HEK293 (cell line): ENCODE results near the gene CAP2.
A peak's percentile ranks its signal among the peaks of the same experiment; 100 is the strongest.

ENCODE experiments used
- BCL11A ChIP-seq: fragments of 450-650 bp; formaldehyde crosslinking; IDR thresholded peaks from 2 replicates; pipeline ENCODE4 v1.5.1; 2016; ENCODE audit warnings: low read depth, missing biosample characterization, missing genetic modification characterization
- FEZF1 ChIP-seq: fragments of 450-650 bp; formaldehyde crosslinking; IDR thresholded peaks from 2 replicates; pipeline ENCODE4 v1.5.1; 2016; ENCODE audit warnings: missing biosample characterization, missing genetic modification characterization
- GFI1B ChIP-seq: fragments of 450-650 bp; formaldehyde crosslinking; IDR thresholded peaks from 2 replicates; pipeline ENCODE4 v1.5.1; 2016; ENCODE audit warnings: missing biosample characterization, missing genetic modification characterization
- KLF1 ChIP-seq: fragments of 450-650 bp; formaldehyde crosslinking; IDR thresholded peaks from 2 replicates; pipeline ENCODE4 v1.5.1; 2016; ENCODE audit warnings: missing biosample characterization, missing genetic modification characterization
- KLF8 ChIP-seq: fragments of 450-650 bp; formaldehyde crosslinking; IDR thresholded peaks from 2 replicates; pipeline ENCODE4 v1.5.1; 2016; ENCODE audit warnings: missing biosample characterization, missing genetic modification characterization
- MYNN ChIP-seq: fragments of 450-650 bp; formaldehyde crosslinking; IDR thresholded peaks from 2 replicates; pipeline ENCODE4 v1.5.1; 2016; ENCODE audit warnings: missing biosample characterization, missing genetic modification characterization, borderline replicate concordance
- OSR2 ChIP-seq: fragments of 450-650 bp; formaldehyde crosslinking; IDR thresholded peaks from 2 replicates; pipeline ENCODE4 v1.5.1; 2016; ENCODE audit warnings: missing biosample characterization, missing genetic modification characterization
- OVOL3 ChIP-seq: fragments of 450-650 bp; formaldehyde crosslinking; IDR thresholded peaks from 2 replicates; pipeline ENCODE4 v1.5.1; 2016; ENCODE audit warnings: missing biosample characterization, missing genetic modification characterization
- SP7 ChIP-seq: fragments of 450-650 bp; formaldehyde crosslinking; IDR thresholded peaks from 2 replicates; pipeline ENCODE4 v1.5.1; 2016; ENCODE audit warnings: missing biosample characterization, missing genetic modification characterization
- YY2 ChIP-seq: fragments of 450-650 bp; formaldehyde crosslinking; IDR thresholded peaks from 2 replicates; pipeline ENCODE4 v1.5.1; 2016; ENCODE audit warnings: missing biosample characterization, missing genetic modification characterization
- ZBTB11 ChIP-seq: fragments of 450-650 bp; formaldehyde crosslinking; conservative IDR thresholded peaks from 2 replicates; pipeline ENCODE4 v1.5.1; 2016; ENCODE audit warnings: low read depth, missing biosample characterization, missing genetic modification characterization
- ZBTB17 ChIP-seq: fragments of 450-650 bp; formaldehyde crosslinking; IDR thresholded peaks from 2 replicates; pipeline ENCODE4 v1.5.1; 2016; ENCODE audit warnings: missing biosample characterization, missing genetic modification characterization
- ZFP41 ChIP-seq: fragments of 450-650 bp; formaldehyde crosslinking; IDR thresholded peaks from 2 replicates; pipeline ENCODE4 v1.5.1; 2016; ENCODE audit warnings: missing biosample characterization, missing genetic modification characterization, borderline replicate concordance
- ZFP69B ChIP-seq: fragments of 450-650 bp; formaldehyde crosslinking; IDR thresholded peaks from 2 replicates; pipeline ENCODE4 v1.5.1; 2016; ENCODE audit warnings: missing biosample characterization, missing genetic modification characterization
- ZNF274 ChIP-seq, 2 experiments: fragments of 200-500 bp in 1 of 2; fragments of 450-650 bp in 1 of 2; sonication (Bioruptor generic) in 1 of 2; formaldehyde crosslinking in 1 of 2; IDR thresholded peaks; 2 replicates each; pipeline versions ENCODE4 v1.5.1 to v1.6.1; 2014 to 2016; ENCODE audit warnings: borderline replicate concordance in 1 of 2, inconsistent platforms in 1 of 2, low read length in 1 of 2, missing biosample characterization in 1 of 2, missing genetic modification characterization in 1 of 2
- ZNF311 ChIP-seq: fragments of 450-650 bp; formaldehyde crosslinking; IDR thresholded peaks from 2 replicates; pipeline ENCODE4 v1.5.1; 2017; ENCODE audit warnings: missing biosample characterization, missing genetic modification characterization, borderline replicate concordance
- ZNF366 ChIP-seq: fragments of 450-650 bp; formaldehyde crosslinking; conservative IDR thresholded peaks from 2 replicates; pipeline ENCODE4 v1.5.1; 2016; ENCODE audit warnings: missing biosample characterization, missing genetic modification characterization
- ZNF426 ChIP-seq: fragments of 450-650 bp; formaldehyde crosslinking; IDR thresholded peaks from 2 replicates; pipeline ENCODE4 v1.5.1; 2017; ENCODE audit warnings: missing biosample characterization, missing genetic modification characterization, mild to moderate bottlenecking, inconsistent platforms, moderate library complexity
- ZNF510 ChIP-seq: fragments of 450-650 bp; formaldehyde crosslinking; IDR thresholded peaks from 2 replicates; pipeline ENCODE4 v1.5.1; 2018; ENCODE audit warnings: mild to moderate bottlenecking, missing genetic modification characterization, missing biosample characterization; ENCODE audit not compliant: insufficient replicate concordance
- ZNF571 ChIP-seq: fragments of 450-650 bp; formaldehyde crosslinking; IDR thresholded peaks from 2 replicates; pipeline ENCODE4 v1.5.0; 2017; ENCODE audit warnings: missing biosample characterization, missing genetic modification characterization
- ZNF585B ChIP-seq: fragments of 450-650 bp; formaldehyde crosslinking; IDR thresholded peaks from 2 replicates; pipeline ENCODE4 v1.5.1; 2016; ENCODE audit warnings: missing biosample characterization, missing genetic modification characterization
- ZNF623 ChIP-seq: fragments of 450-650 bp; formaldehyde crosslinking; IDR thresholded peaks from 2 replicates; pipeline ENCODE4 v1.5.1; 2016; ENCODE audit warnings: missing biosample characterization, missing genetic modification characterization
- ZNF776 ChIP-seq: fragments of 450-650 bp; formaldehyde crosslinking; IDR thresholded peaks from 2 replicates; pipeline ENCODE4 v1.5.0; 2017; ENCODE audit warnings: missing biosample characterization, missing genetic modification characterization, borderline replicate concordance
- ZNF777 ChIP-seq: fragments of 450-650 bp; formaldehyde crosslinking; IDR thresholded peaks from 2 replicates; pipeline ENCODE4 v1.5.1; 2017; ENCODE audit warnings: missing biosample characterization, missing genetic modification characterization, borderline replicate concordance
- ZNF792 ChIP-seq: fragments of 450-650 bp; formaldehyde crosslinking; IDR thresholded peaks from 2 replicates; pipeline ENCODE4 v1.5.1; 2016; ENCODE audit warnings: missing biosample characterization, missing genetic modification characterization
- ZNF830 ChIP-seq: fragments of 450-650 bp; IDR thresholded peaks from 2 replicates; pipeline ENCODE4 v1.5.0; 2018; ENCODE audit warnings: missing biosample characterization, missing genetic modification characterization, low read depth, mild to moderate bottlenecking, moderate library complexity
- ZSCAN23 ChIP-seq: fragments of 450-650 bp; formaldehyde crosslinking; IDR thresholded peaks from 2 replicates; pipeline ENCODE4 v1.5.1; 2016; ENCODE audit warnings: missing biosample characterization, missing genetic modification characterization
- TF ChIP-seq, protein P1 (sequence below): fragments of 450-650 bp; formaldehyde crosslinking; conservative IDR thresholded peaks from 2 replicates; pipeline ENCODE4 v1.5.1; 2016; ENCODE audit warnings: low read depth, missing biosample characterization, missing genetic modification characterization
- TF ChIP-seq, protein P2 (sequence below): fragments of 450-650 bp; formaldehyde crosslinking; IDR thresholded peaks from 2 replicates; pipeline ENCODE4 v1.5.1; 2016; ENCODE audit warnings: missing biosample characterization, missing genetic modification characterization
- TF ChIP-seq, protein P3 (sequence below): sonication (generic); formaldehyde crosslinking; IDR thresholded peaks from 2 replicates; pipeline ENCODE4 v1.8.1; 2022; ENCODE audit warnings: mild to moderate bottlenecking, moderate library complexity, missing genetic modification reagents

CAP2 gene

DNA sequence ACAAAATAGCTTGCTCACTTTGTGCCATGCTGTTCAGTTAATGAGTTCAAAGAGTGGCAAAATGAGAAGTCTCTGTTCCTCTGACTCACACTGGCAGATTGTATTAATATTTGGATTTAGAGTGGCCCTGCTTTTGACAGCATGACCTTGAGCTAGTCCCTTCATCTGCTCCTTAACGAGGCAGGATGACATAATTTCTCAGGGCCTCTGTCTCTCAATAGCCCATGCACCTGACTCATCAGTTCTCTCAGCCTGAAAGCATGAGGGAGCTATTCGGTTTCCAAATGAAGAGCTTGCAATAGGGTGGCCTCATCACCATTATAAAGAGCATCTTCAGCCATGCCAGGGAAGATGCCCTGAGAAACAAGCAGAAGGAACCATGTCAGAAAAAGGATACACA, 38.2 kb downstream of the CAP2 start (continued):
- no peak for TF ChIP-seq ZBTB11
- no peak for TF ChIP-seq ZSCAN23 (tag by site-specific recombination)
- no peak for TF ChIP-seq ZNF777 (tag by site-specific recombination)
- no peak for TF ChIP-seq ZNF623
- no peak for TF ChIP-seq OSR2 (tag by site-specific recombination)
- TF ChIP-seq ZNF776 (tag by site-specific recombination), result no peak
- TF ChIP-seq, protein P1, sequence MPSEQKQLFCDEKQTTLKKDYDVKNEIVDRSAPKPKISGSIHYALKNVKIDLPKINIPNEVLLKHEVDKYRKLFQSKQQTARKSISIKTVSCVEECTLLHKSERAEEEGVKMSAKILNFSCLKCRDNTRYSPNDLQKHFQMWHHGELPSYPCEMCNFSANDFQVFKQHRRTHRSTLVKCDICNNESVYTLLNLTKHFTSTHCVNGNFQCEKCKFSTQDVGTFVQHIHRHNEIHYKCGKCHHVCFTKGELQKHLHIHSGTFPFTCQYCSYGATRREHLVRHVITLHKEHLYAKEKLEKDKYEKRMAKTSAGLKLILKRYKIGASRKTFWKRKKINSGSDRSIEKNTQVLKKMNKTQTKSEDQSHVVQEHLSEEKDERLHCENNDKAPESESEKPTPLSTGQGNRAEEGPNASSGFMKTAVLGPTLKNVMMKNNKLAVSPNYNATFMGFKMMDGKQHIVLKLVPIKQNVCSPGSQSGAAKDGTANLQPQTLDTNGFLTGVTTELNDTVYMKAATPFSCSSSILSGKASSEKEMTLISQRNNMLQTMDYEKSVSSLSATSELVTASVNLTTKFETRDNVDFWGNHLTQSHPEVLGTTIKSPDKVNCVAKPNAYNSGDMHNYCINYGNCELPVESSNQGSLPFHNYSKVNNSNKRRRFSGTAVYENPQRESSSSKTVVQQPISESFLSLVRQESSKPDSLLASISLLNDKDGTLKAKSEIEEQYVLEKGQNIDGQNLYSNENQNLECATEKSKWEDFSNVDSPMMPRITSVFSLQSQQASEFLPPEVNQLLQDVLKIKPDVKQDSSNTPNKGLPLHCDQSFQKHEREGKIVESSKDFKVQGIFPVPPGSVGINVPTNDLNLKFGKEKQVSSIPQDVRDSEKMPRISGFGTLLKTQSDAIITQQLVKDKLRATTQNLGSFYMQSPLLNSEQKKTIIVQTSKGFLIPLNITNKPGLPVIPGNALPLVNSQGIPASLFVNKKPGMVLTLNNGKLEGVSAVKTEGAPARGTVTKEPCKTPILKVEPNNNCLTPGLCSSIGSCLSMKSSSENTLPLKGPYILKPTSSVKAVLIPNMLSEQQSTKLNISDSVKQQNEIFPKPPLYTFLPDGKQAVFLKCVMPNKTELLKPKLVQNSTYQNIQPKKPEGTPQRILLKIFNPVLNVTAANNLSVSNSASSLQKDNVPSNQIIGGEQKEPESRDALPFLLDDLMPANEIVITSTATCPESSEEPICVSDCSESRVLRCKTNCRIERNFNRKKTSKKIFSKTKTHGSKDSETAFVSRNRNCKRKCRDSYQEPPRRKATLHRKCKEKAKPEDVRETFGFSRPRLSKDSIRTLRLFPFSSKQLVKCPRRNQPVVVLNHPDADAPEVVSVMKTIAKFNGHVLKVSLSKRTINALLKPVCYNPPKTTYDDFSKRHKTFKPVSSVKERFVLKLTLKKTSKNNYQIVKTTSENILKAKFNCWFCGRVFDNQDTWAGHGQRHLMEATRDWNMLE (tag by site-specific recombination), result no peak; the same call in 1 of the 2 replicates
- no peak for TF ChIP-seq KLF1
- no peak for TF ChIP-seq GFI1B
- TF ChIP-seq OVOL3, result no peak
- peak; percentile 57; the same call in 1 of the 2 replicates for TF ChIP-seq BCL11A
- peak; percentile 43; the same call in 1 of the 2 replicates for TF ChIP-seq KLF8 (tag by site-specific recombination)
- no peak for TF ChIP-seq ZNF510 (tag by site-specific recombination)
- peak; percentile 86 for TF ChIP-seq ZNF366 (tag by site-specific recombination)
- TF ChIP-seq ZNF830 (tag by site-specific recombination), result no peak
- no peak for TF ChIP-seq YY2
- TF ChIP-seq ZNF585B (tag by site-specific recombination), result no peak
- peak; percentile 81 for TF ChIP-seq SP7
- peak; percentile 30; the same call in 1 of the 2 replicates for TF ChIP-seq ZFP69B
- no peak for TF ChIP-seq ZNF311 (tag by site-specific recombination)
- TF ChIP-seq ZNF792, result no peak
- TF ChIP-seq ZBTB17 (tag by site-specific recombination), result peak; percentile 43; the same call in 1 of the 2 replicates
- TF ChIP-seq, protein P2, sequence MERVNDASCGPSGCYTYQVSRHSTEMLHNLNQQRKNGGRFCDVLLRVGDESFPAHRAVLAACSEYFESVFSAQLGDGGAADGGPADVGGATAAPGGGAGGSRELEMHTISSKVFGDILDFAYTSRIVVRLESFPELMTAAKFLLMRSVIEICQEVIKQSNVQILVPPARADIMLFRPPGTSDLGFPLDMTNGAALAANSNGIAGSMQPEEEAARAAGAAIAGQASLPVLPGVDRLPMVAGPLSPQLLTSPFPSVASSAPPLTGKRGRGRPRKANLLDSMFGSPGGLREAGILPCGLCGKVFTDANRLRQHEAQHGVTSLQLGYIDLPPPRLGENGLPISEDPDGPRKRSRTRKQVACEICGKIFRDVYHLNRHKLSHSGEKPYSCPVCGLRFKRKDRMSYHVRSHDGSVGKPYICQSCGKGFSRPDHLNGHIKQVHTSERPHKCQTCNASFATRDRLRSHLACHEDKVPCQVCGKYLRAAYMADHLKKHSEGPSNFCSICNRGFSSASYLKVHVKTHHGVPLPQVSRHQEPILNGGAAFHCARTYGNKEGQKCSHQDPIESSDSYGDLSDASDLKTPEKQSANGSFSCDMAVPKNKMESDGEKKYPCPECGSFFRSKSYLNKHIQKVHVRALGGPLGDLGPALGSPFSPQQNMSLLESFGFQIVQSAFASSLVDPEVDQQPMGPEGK (tag by site-specific recombination), result peak; percentile 29; the same call in 1 of the 2 replicates
- no peak for TF ChIP-seq ZNF426 (tag by site-specific recombination)
- no peak for TF ChIP-seq ZNF571 (tag by site-specific recombination)
- TF ChIP-seq ZNF274 (IDR thresholded peaks at IDR 0.05; ENCODE audit: low read length), result no peak
- TF ChIP-seq ZNF274 (tag by site-specific recombination; IDR thresholded peaks at IDR 0.05; ENCODE audit: borderline replicate concordance), result no peak
- peak; percentile 45 for TF ChIP-seq FEZF1 (tag by site-specific recombination)
- TF ChIP-seq ZFP41 (tag by site-specific recombination), result no peak
- TF ChIP-seq, protein P3, sequence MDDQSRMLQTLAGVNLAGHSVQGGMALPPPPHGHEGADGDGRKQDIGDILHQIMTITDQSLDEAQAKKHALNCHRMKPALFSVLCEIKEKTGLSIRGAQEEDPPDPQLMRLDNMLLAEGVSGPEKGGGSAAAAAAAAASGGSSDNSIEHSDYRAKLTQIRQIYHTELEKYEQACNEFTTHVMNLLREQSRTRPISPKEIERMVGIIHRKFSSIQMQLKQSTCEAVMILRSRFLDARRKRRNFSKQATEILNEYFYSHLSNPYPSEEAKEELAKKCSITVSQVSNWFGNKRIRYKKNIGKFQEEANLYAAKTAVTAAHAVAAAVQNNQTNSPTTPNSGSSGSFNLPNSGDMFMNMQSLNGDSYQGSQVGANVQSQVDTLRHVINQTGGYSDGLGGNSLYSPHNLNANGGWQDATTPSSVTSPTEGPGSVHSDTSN (CRISPR knock-in tag), result no peak
- TF ChIP-seq MYNN (tag by site-specific recombination), result no peak
